NB4 (cell line): ENCODE data around the gene KDM1B.

Experiments
- CTCF ChIP-seq: IDR thresholded peaks from one replicate; pipeline ENCODE4 v1.5.1; 2012; ENCODE audit warnings: low read depth, low read length
- POLR2A ChIP-seq: IDR thresholded peaks from 2 replicates; pipeline ENCODE4 v1.6.1; 2011; ENCODE audit warnings: mild to moderate bottlenecking; ENCODE audit not compliant: insufficient read length; ENCODE audit errors: extremely low read depth

- TF ChIP-seq POLR2A (no peak), CTCF (no peak)
These were observed 19.0 kb upstream of the KDM1B start for GRCh38 chr6:18136260-18136659.
